ENCODE results near the gene HPS4. TPM values are rescaled to one million over a fixed set of nuclear protein-coding genes. Genes with fewer than 3 reads are reported as not detected.
A peak's percentile ranks its signal among the peaks of the same experiment; 100 is the strongest.

Gene HPS4
- total and polyA plus RNA-seq, 2 of the 8 experiments (the other 6 are each of a cell fraction or from before 2014, with no cell fraction given) = 28.0 to 35.2 TPM

GRCh38 chr22:26512149-26512793 lies 28.7 kb upstream of the HPS4 start, which contains the start of gene TFIP11:
TSS of gene TFIP11 (minus strand) at chr22:26512473. CDS start at chr22:26510272, 2,201 bp downstream.
- Histone ChIP-seq H3K79me1 (ENCODE audit: low read depth, low read length) (no peaks in the 10 kb centered on the region; the same call in 1 of the 2 replicates), H3K27ac (ENCODE audit: low read depth, low read length) (peak within 1 kb of the TSS; percentile 49), H3K79me2 (ENCODE audit: control insufficient read depth in 1 of 2, insufficient read depth in 2 of 2, low read length in 2 of 2) (peaks cover 4 to 19% of the 10 kb centered on the region in 2 experiments), H3K9ac (replicated peaks in 1 of 4; ENCODE audit: extremely low read depth in 1 of 4, low read depth in 3 of 4, low read length in 3 of 4) (peak within 1 kb of the TSS; percentile 78 to 91 (median 83)), H3K4me1 (replicated peaks in 1 of 4; ENCODE audit: control insufficient read depth in 3 of 4, insufficient read depth in 4 of 4, low read length in 3 of 4) (peaks cover 0 to 5% (median 3%) of the 10 kb centered on the region in 4 experiments; a peak in 3 of 7 replicates), H2BK12ac (ENCODE audit: low read depth, low read length) (no peak within 1 kb of the TSS; the same call in 1 of the 2 replicates), H2AK5ac (ENCODE audit: low read depth, low read length) (no peak within 1 kb of the TSS), H3K23me2 (ENCODE audit: low read depth, low read length) (peaks cover 6% of the 10 kb centered on the region; the same call in 1 of the 2 replicates), H4K91ac (replicated peaks; ENCODE audit: insufficient read length, low read length) (no peak within 1 kb of the TSS), H2BK120ac (replicated peaks; ENCODE audit: low read depth, low read length) (no peak within 1 kb of the TSS), H3K56ac (replicated peaks; ENCODE audit: insufficient read length, low read depth, low read length) (peak within 1 kb of the TSS; percentile 13), H3K4me3 (ENCODE audit: extremely low read depth in 1 of 4, insufficient read depth in 2 of 4, low read depth in 3 of 4, low read length in 4 of 4) (peak within 1 kb of the TSS; percentile 58 to 87 (median 73)), H2BK20ac (ENCODE audit: low read length) (no peak within 1 kb of the TSS), H4K5ac (ENCODE audit: insufficient read length, low read depth, low read length) (peak within 1 kb of the TSS; percentile 64), H2BK15ac (ENCODE audit: low read length) (no peak within 1 kb of the TSS), H3K27me3 (replicated peaks in 1 of 4; ENCODE audit: control insufficient read depth in 3 of 4, extremely low read depth in 1 of 4, insufficient read depth in 3 of 4, low read length in 3 of 4) (no peaks in the 10 kb centered on the region), H3K18ac (ENCODE audit: extremely low read depth, low read length) (no peak within 1 kb of the TSS; the same call in 1 of the 2 replicates), H3K4ac (replicated peaks; ENCODE audit: insufficient read length, low read depth, low read length) (peak within 1 kb of the TSS; percentile 55), H3K23ac (ENCODE audit: insufficient read length) (no peak within 1 kb of the TSS), H4K8ac (ENCODE audit: extremely low read depth, insufficient read depth, low read length) (peak within 1 kb of the TSS; percentile 94), H3K4me2 (ENCODE audit: insufficient read depth in 1 of 2, low read depth in 2 of 2, low read length in 2 of 2) (peak within 1 kb of the TSS; percentile 77 to 94), H3K14ac (ENCODE audit: insufficient read length) (no peak within 1 kb of the TSS), H4K20me1 (replicated peaks in 1 of 2; ENCODE audit: control insufficient read depth in 1 of 2, insufficient read depth in 2 of 2, low read length in 2 of 2) (no peaks in the 10 kb centered on the region), H3K36me3 (ENCODE audit: control insufficient read depth in 2 of 4, insufficient read depth in 4 of 4, low read length in 3 of 4) (peaks cover 10 to 23% (median 18%) of the 10 kb centered on the region in 4 experiments; a peak in 6 of 8 replicates), H2AFZ (ENCODE audit: low read length) (peak within 1 kb of the TSS; percentile 90), H3K9me3 (ENCODE audit: insufficient read depth in 2 of 2, low read depth in 1 of 2, low read length in 1 of 2) (no peaks in the 10 kb centered on the region), H2BK5ac (ENCODE audit: low read depth, low read length) (0 out of 2 replicates have a peak within 1 kb of the TSS, but pooled peaks have one; percentile 12)
- CTCF ChIA-PET (ENCODE audit: partially characterized antibody) = interaction anchor here (0.8 to 1.5 kb wide), 3 partner anchors 9 to 51 kb away, joined by 4 to 5 read pairs (median 5); no protein-coding TSS in a partner anchor
- POLR2A ChIA-PET (ENCODE audit: partially characterized antibody) = interaction anchor here (0.7 to 2.4 kb wide), 13 partner anchors 9 to 161 kb away, joined by 3 to 13 read pairs (median 4); partner anchors contain the start of genes HPS4 and SRRD
- 2% methylated on average over 40 of the region's 40 CpGs; no CpG with 5 or more reads in 1 of the 2 experiments for WGBS, 2 experiments (ENCODE audit: extremely low coverage in 1 of 2, insufficient coverage in 1 of 2, insufficient read length in 1 of 2, insufficient replicate concordance in 2 of 2, low coverage in 1 of 2, low lambda C conversion rate in 2 of 2, missing lambda C conversion rate in 1 of 2)
- DNase-seq (ENCODE audit: low read depth in 1 of 2, low spot score in 2 of 2) (peak; percentile 79 to 99), FAIRE-seq (peak; percentile 72)
- TF ChIP-seq TAF1 (IDR thresholded peaks at IDR 0.05; ENCODE audit: low read depth, low read length) (peak; percentile 81), MAX (IDR thresholded peaks at IDR 0.05) (peak; percentile 79), HDAC6 (IDR thresholded peaks at IDR 0.05; ENCODE audit: low read depth, low read length) (no peak), SIN3A (conservative IDR thresholded peaks at IDR 0.05 in 1 of 2, IDR thresholded peaks at IDR 0.05 in 1 of 2; ENCODE audit: low read depth in 1 of 2, low read length in 2 of 2) (peak; percentile 89 to 99; a peak in 3 of 4 replicates), CREB1 (IDR thresholded peaks at IDR 0.05) (peak; percentile 98), SAP30 (IDR thresholded peaks at IDR 0.05; ENCODE audit: insufficient read depth, insufficient replicate concordance, low read length) (peak; percentile 96), POLR2A (IDR thresholded peaks at IDR 0.05; ENCODE audit: control extremely low read depth in 1 of 2, low read depth in 2 of 2, low read length in 2 of 2) (peak; percentile 51 to 81), ASH2L (IDR thresholded peaks at IDR 0.05; ENCODE audit: low read length) (peak; percentile 89), POLR2AphosphoS5 (IDR thresholded peaks at IDR 0.05; ENCODE audit: low read depth, low read length) (peak; percentile 74), EP300 (IDR thresholded peaks at IDR 0.05; ENCODE audit: borderline replicate concordance in 1 of 2, low read depth in 2 of 2, low read length in 2 of 2) (no peak), KDM5A (IDR thresholded peaks at IDR 0.05; ENCODE audit: low read length) (peak; percentile 83), BRCA1 (IDR thresholded peaks at IDR 0.05; ENCODE audit: low read depth, low read length) (peak; percentile 64)

Measured in H1 (cell line).